Measurements from ENCODE around the gene SLC15A4.
"Not testable (repeated sequence)": the region's sequence is repeated elsewhere in the genome, so short reads cannot be mapped to it uniquely, and the experiment has no call there.

SLC15A4 gene

GRCh38 chr12:128843538-128843937 is 19.8 kb upstream of the SLC15A4 start:
- no peak for DNase-seq

GRCh38 chr12:128842579-128842978 is 18.8 kb upstream of the SLC15A4 start:
- no peak for DNase-seq

- no peak for DNase-seq
Observed at GRCh38 chr12:128840862-128841468, 17.2 kb upstream of the SLC15A4 start.

GRCh38 chr12:128839885-128840284 is 16.1 kb upstream of the SLC15A4 start:
- DNase-seq, result not testable (repeated sequence)

GRCh38 chr12:128833418-128833817 is 9.7 kb upstream of the SLC15A4 start:
- DNase-seq, result no peak

GRCh38 chr12:128830505-128830893 is 6.7 kb upstream of the SLC15A4 start:
- DNase-seq, result no peak

GRCh38 chr12:128829861-128830504 is 6.2 kb upstream of the SLC15A4 start:
- DNase-seq, result no peak

GRCh38 chr12:128827724-128828123 is 4.0 kb upstream of the SLC15A4 start:
- no peak for DNase-seq

- DNase-seq, result no peak
Observed at GRCh38 chr12:128825835-128826234, 2.1 kb upstream of the SLC15A4 start.

GRCh38 chr12:128823216-128823915 is 392 bp downstream of the SLC15A4 start:
- no peak for DNase-seq

- no peak for DNase-seq
Observed at GRCh38 chr12:128820723-128821432, 2.9 kb downstream of the SLC15A4 start.

- no peak for DNase-seq
Observed at GRCh38 chr12:128820253-128820652, 3.5 kb downstream of the SLC15A4 start.

GRCh38 chr12:128819293-128820144 is 4.2 kb downstream of the SLC15A4 start:
- no peak for DNase-seq

GRCh38 chr12:128818065-128819022 is 5.4 kb downstream of the SLC15A4 start:
- no peak for DNase-seq

- DNase-seq, result no peak
Observed at GRCh38 chr12:128817111-128818015, 6.4 kb downstream of the SLC15A4 start.

- DNase-seq, result no peak
Observed at GRCh38 chr12:128816643-128816920, 7.2 kb downstream of the SLC15A4 start.

- no peak for DNase-seq
Observed at GRCh38 chr12:128815779-128816642, 7.7 kb downstream of the SLC15A4 start.

GRCh38 chr12:128814411-128815261 is 9.1 kb downstream of the SLC15A4 start:
- no peak for DNase-seq

GRCh38 chr12:128813883-128814282 is 9.9 kb downstream of the SLC15A4 start:
- no peak for DNase-seq

All from NCI-H2171 (cell line).